H9 (cell line): Measurements from ENCODE around the gene ST7L. TPM values are rescaled to one million over a fixed set of nuclear protein-coding genes. Genes with fewer than 3 reads are reported as not detected.

Source experiments
- DNase-seq: peaks from one replicate; pipeline ENCODE4 v3.0.0-alpha.2; 2017
- H2AFZ ChIP-seq: one replicate; pipeline ENCODE4 v1.6.1; 2013; ENCODE audit warnings: mild to moderate bottlenecking, low read length, control low read depth, moderate library complexity
- H2AK5ac ChIP-seq: 2 replicates; pipeline ENCODE4 v1.6.1; 2013; ENCODE audit warnings: low read length, control low read depth, mixed read lengths; ENCODE audit not compliant: insufficient read length
- H2BK120ac ChIP-seq: one replicate; pipeline ENCODE4 v1.6.1; 2013; ENCODE audit warnings: low read depth, mild to moderate bottlenecking, low read length, control low read depth, inconsistent platforms; ENCODE audit not compliant: poor library complexity, severe bottlenecking
- H2BK12ac ChIP-seq: 2 replicates; pipeline ENCODE4 v1.6.1; 2013; ENCODE audit warnings: low read length, control low read depth, mixed read lengths, low read depth; ENCODE audit not compliant: insufficient read length
- H2BK15ac ChIP-seq: 2 replicates; pipeline ENCODE4 v1.6.1; 2013; ENCODE audit warnings: low read depth, low read length, control low read depth
- H2BK20ac ChIP-seq: one replicate; pipeline ENCODE4 v1.6.1; 2013; ENCODE audit warnings: low read depth, mild to moderate bottlenecking, low read length, control low read depth, inconsistent platforms; ENCODE audit not compliant: poor library complexity, severe bottlenecking
- H2BK5ac ChIP-seq: 2 replicates; pipeline ENCODE4 v1.6.1; 2013; ENCODE audit warnings: low read length, control low read depth, mixed read lengths; ENCODE audit not compliant: insufficient read length
- H3K14ac ChIP-seq: 2 replicates; pipeline ENCODE4 v1.6.1; 2013; ENCODE audit warnings: low read length, control low read depth; ENCODE audit not compliant: insufficient read depth
- H3K18ac ChIP-seq: 2 replicates; pipeline ENCODE4 v1.6.1; 2013; ENCODE audit warnings: low read depth, mild to moderate bottlenecking, mixed read lengths, low read length, control low read depth; ENCODE audit not compliant: insufficient read length
- H3K23ac ChIP-seq: 2 replicates; pipeline ENCODE4 v1.6.1; 2013; ENCODE audit warnings: low read length, control low read depth, mixed read lengths, low read depth; ENCODE audit not compliant: insufficient read length
- H3K23me2 ChIP-seq: 2 replicates; pipeline ENCODE4 v1.6.1; 2013; ENCODE audit warnings: low read depth, mild to moderate bottlenecking, mixed read lengths, low read length, control low read depth; ENCODE audit not compliant: insufficient read length, poor library complexity, severe bottlenecking
- H3K27ac ChIP-seq: 2 replicates; pipeline ENCODE4 v1.5.1; 2013; ENCODE audit warnings: low read length, control low read depth, mixed read lengths, low read depth; ENCODE audit not compliant: insufficient read length
- H3K27me3 ChIP-seq: 2 replicates; pipeline ENCODE4 v1.6.1; 2013; ENCODE audit warnings: low read length, control low read depth, inconsistent platforms; ENCODE audit not compliant: insufficient read depth
- H3K4ac ChIP-seq: 2 replicates; pipeline ENCODE4 v1.6.1; 2013; ENCODE audit warnings: low read depth, mild to moderate bottlenecking, control low read depth, inconsistent platforms, low read length, moderate library complexity
- H3K4me1 ChIP-seq: 2 replicates; pipeline ENCODE4 v1.6.1; 2013; ENCODE audit warnings: low read length, control low read depth, inconsistent platforms; ENCODE audit not compliant: insufficient read depth
- H3K4me2 ChIP-seq: 2 replicates; pipeline ENCODE4 v1.6.1; 2013; ENCODE audit warnings: low read length, control low read depth, mixed read lengths; ENCODE audit not compliant: insufficient read length, insufficient read depth
- H3K56ac ChIP-seq: 2 replicates; pipeline ENCODE4 v1.6.1; 2013; ENCODE audit warnings: low read depth, mild to moderate bottlenecking, mixed read lengths, low read length, control low read depth; ENCODE audit not compliant: insufficient read length
- H3K79me1 ChIP-seq: 2 replicates; pipeline ENCODE4 v1.6.1; 2013; ENCODE audit warnings: low read depth, mild to moderate bottlenecking, moderate library complexity, low read length, control low read depth, inconsistent platforms; ENCODE audit not compliant: insufficient read depth, poor library complexity, severe bottlenecking
- H3K79me2 ChIP-seq: 2 replicates; pipeline ENCODE4 v1.6.1; 2013; ENCODE audit warnings: low read length, control low read depth, inconsistent platforms; ENCODE audit not compliant: insufficient read depth
- H3K9ac ChIP-seq: 2 replicates; pipeline ENCODE4 v1.6.1; 2013; ENCODE audit warnings: low read length, control low read depth, mixed read lengths; ENCODE audit not compliant: insufficient read length; ENCODE audit errors: extremely low read depth
- H3K9me3 ChIP-seq: one replicate; pipeline ENCODE4 v1.6.1; 2013; ENCODE audit warnings: low read depth, low read length, inconsistent platforms; ENCODE audit not compliant: control insufficient read depth
- H3T11ph ChIP-seq: one replicate; pipeline ENCODE4 v1.6.1; 2013; ENCODE audit warnings: mild to moderate bottlenecking, low read length, control low read depth, inconsistent platforms
- H4K20me1 ChIP-seq: one replicate; pipeline ENCODE4 v1.6.1; 2013; ENCODE audit not compliant: control insufficient read depth, insufficient read length, insufficient read depth
- H4K5ac ChIP-seq: 2 replicates; pipeline ENCODE4 v1.6.1; 2013; ENCODE audit warnings: low read depth, mild to moderate bottlenecking, mixed read lengths, low read length, control low read depth; ENCODE audit not compliant: insufficient read length
- H4K8ac ChIP-seq: replicated peaks from 2 replicates; pipeline ENCODE4 v1.6.1; 2013; ENCODE audit warnings: low read length, control low read depth, mixed read lengths, low read depth; ENCODE audit not compliant: insufficient read length
- H4K91ac ChIP-seq: 2 replicates; pipeline ENCODE4 v1.6.1; 2013; ENCODE audit warnings: low read depth, mild to moderate bottlenecking, moderate library complexity, mixed read lengths, low read length, control low read depth; ENCODE audit not compliant: insufficient read length
- H3K27ac Mint-ChIP-seq, 3 experiments: 2 replicates in 2 of 3; 3 replicates in 1 of 3; pipeline ENCODE4 v1.8.0; 2020 to 2021; ENCODE audit warnings: mixed read lengths in 3 of 3, mild to moderate bottlenecking in 1 of 3, moderate library complexity in 1 of 3
- H3K27me3 Mint-ChIP-seq: 2 replicates; pipeline ENCODE4 v1.8.0; 2021; ENCODE audit warnings: low read depth, mild to moderate bottlenecking, moderate library complexity, mixed read lengths
- H3K36me3 Mint-ChIP-seq, 3 experiments: 2 replicates in 2 of 3; 3 replicates in 1 of 3; pipeline ENCODE4 v1.8.0; 2020 to 2021; ENCODE audit warnings: low read depth in 3 of 3, mixed read lengths in 3 of 3; ENCODE audit not compliant: insufficient read depth in 1 of 3
- H3K4me1 Mint-ChIP-seq, 2 experiments: 2 replicates each; pipeline ENCODE4 v1.8.0; 2020; ENCODE audit warnings: mixed read lengths in 2 of 2
- H3K4me3 Mint-ChIP-seq, 2 experiments: 2 replicates in 1 of 2; 3 replicates in 1 of 2; pipeline ENCODE4 v1.8.0; 2020 to 2021; ENCODE audit warnings: mild to moderate bottlenecking in 2 of 2, mixed read lengths in 2 of 2, moderate library complexity in 1 of 2
- H3K9me3 Mint-ChIP-seq, 2 experiments: 2 replicates in 1 of 2; 3 replicates in 1 of 2; pipeline ENCODE4 v1.8.0; 2020; ENCODE audit warnings: mild to moderate bottlenecking in 2 of 2, mixed read lengths in 2 of 2, moderate library complexity in 1 of 2
- whole genome bisulfite sequencing: extraction: QIAGEN DNeasy Blood & Tissue Kit; methylation state at CpG from one replicate; pipeline ENCODE4 v1.1.7; 2013; ENCODE audit warnings: missing lambda C conversion rate, low lambda C conversion rate, mixed read lengths; ENCODE audit not compliant: insufficient read length; ENCODE audit errors: extremely low coverage; 5-methylcytosine and 5-hydroxymethylcytosine counted together
- total RNA-seq: library from RNA; stranded (reverse); gene quantifications from 2 replicates; pipeline ENCODE4 v1.2.1, GENCODE V29; 2021
- TF ChIP-seq, protein P1 (sequence below): fragments of 200-600 bp; sonication (generic); conservative IDR thresholded peaks from 3 replicates; pipeline ENCODE4 v1.8.0; 2021; ENCODE audit warnings: antibody characterized with exemption, mild to moderate bottlenecking

Gene ST7L
- total RNA-seq, 1 experiment from 2014 or later: 16.0 TPM

DNA sequence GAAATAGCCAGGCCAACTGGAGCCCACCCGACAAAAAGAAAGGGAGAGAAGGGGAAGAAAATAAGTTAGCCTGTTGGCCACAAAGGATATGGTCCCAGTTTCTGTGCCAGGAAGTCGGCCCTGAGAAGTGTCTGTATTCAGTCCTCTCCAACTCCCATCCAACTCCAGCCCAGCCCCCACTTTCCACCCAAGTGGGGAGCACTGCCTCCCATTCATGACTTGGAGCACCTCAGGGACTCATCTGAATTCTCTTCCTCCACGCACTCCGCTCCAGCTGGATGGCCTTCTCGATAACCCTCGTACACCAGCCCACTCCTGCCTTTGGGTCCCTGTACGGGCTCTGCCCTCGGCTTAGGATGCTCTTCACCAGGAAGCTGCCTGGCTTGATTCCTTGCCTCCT, 112.2 kb downstream of the ST7L start:
- H3K4me3 Mint-ChIP-seq: peak overlapping the region in 1 of 2 experiments; percentile 15; a peak in 1 of 5 replicates
- Histone ChIP-seq H3K9me3 (no peaks in the 10 kb centered on the region), H3K18ac (no peak overlapping the region), H4K20me1 (no peaks in the 10 kb centered on the region), H3K23me2 (peaks cover 31% of the 10 kb centered on the region), H2AK5ac (no peak overlapping the region), H2BK15ac (no peak overlapping the region), H3K79me1 (no peaks in the 10 kb centered on the region), H4K5ac (no peak overlapping the region), H3K14ac (no peak overlapping the region), H3K27me3 (peaks cover 55% of the 10 kb centered on the region), H3K27ac (no peak overlapping the region), H2BK120ac (no peak overlapping the region), H3K56ac (no peak overlapping the region), H3K4me2 (no peak overlapping the region), H3K79me2 (no peaks in the 10 kb centered on the region), H3K4ac (no peak overlapping the region), H4K91ac (no peak overlapping the region), H3K23ac (no peak overlapping the region), H2BK20ac (no peak overlapping the region), H4K8ac (no peak overlapping the region), H3T11ph (no peak overlapping the region), H2BK12ac (no peak overlapping the region), H2BK5ac (no peak overlapping the region), H3K9ac (no peak overlapping the region), H3K4me1 (0 out of 2 replicates have a peak, but pooled peaks cover 3% of the 10 kb centered on the region), H2AFZ (no peak overlapping the region)
- peaks cover 96% of the 10 kb centered on the region for H3K27me3 Mint-ChIP-seq
- H3K27ac Mint-ChIP-seq: no peak overlapping the region
- TF ChIP-seq, protein P1, sequence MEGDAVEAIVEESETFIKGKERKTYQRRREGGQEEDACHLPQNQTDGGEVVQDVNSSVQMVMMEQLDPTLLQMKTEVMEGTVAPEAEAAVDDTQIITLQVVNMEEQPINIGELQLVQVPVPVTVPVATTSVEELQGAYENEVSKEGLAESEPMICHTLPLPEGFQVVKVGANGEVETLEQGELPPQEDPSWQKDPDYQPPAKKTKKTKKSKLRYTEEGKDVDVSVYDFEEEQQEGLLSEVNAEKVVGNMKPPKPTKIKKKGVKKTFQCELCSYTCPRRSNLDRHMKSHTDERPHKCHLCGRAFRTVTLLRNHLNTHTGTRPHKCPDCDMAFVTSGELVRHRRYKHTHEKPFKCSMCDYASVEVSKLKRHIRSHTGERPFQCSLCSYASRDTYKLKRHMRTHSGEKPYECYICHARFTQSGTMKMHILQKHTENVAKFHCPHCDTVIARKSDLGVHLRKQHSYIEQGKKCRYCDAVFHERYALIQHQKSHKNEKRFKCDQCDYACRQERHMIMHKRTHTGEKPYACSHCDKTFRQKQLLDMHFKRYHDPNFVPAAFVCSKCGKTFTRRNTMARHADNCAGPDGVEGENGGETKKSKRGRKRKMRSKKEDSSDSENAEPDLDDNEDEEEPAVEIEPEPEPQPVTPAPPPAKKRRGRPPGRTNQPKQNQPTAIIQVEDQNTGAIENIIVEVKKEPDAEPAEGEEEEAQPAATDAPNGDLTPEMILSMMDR: no peak
- no peaks in the 10 kb centered on the region for H3K36me3 Mint-ChIP-seq
- no peak for DNase-seq
- H3K9me3 Mint-ChIP-seq: no peaks in the 10 kb centered on the region; a peak in 1 of 5 replicates
- H3K4me1 Mint-ChIP-seq: peaks cover 29 to 57% of the 10 kb centered on the region in 2 experiments
- WGBS: no CpG with 5 or more reads among the region's 8 CpGs
